ENCODE data around the gene DEPP1. TPM values are rescaled to one million over a fixed set of nuclear protein-coding genes. Genes with fewer than 3 reads are reported as not detected.

DEPP1 gene
- total and polyA plus RNA-seq, 2 donors (not counting 3 experiments of a cell fraction or from before 2014, with no cell fraction given), result 364 to 951 TPM

DNA sequence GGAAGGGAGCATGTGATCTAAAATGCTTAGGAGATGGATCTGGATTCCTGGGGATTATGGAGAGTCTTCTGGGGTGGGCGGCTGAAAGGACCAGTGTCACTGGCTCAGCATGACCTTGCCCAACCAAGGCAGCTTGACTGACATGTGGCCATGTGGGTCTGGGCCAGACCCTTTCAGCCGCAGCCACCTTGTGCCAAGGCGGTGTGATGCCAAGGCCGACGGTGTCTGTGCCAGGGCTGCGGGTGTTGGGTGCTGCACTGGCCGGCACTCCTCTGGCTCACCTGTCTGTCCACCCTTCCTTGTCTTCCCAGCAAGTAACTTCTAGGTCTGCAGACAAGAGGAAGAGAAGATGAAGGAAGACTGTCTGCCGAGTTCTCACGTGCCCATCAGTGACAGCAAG is 8.8 kb downstream of the DEPP1 start:
- POLR2A ChIA-PET, result no interaction called here
- CTCF ChIA-PET, result no interaction called here
- Histone ChIP-seq H3K4me1 (ENCODE audit: control insufficient read depth, extremely low read depth, insufficient read depth, low read length) (peaks cover 3% of the 10 kb centered on the region), H3K9me1 (replicated peaks; ENCODE audit: control insufficient read depth, extremely low read depth, insufficient read depth, low read length) (no peaks in the 10 kb centered on the region), H3K4me2 (ENCODE audit: insufficient read depth, low read length) (no peak overlapping the region), H3K9me3 (replicated peaks; ENCODE audit: control insufficient read depth, insufficient read depth, low read length) (no peaks in the 10 kb centered on the region), H3K27me3 (ENCODE audit: control insufficient read depth in 2 of 2, insufficient read depth in 2 of 2, low read length in 2 of 2) (no peaks in the 10 kb centered on the region), H3K36me3 (ENCODE audit: control insufficient read depth in 2 of 2, extremely low read depth in 1 of 2, insufficient read depth in 2 of 2, low read length in 2 of 2) (no peaks in the 10 kb centered on the region), H3K27ac (ENCODE audit: insufficient read depth, low read depth, low read length) (no peak overlapping the region), H3K79me2 (ENCODE audit: control insufficient read depth, insufficient read depth, low read length) (no peaks in the 10 kb centered on the region), H3K9ac (replicated peaks; ENCODE audit: extremely low read depth, insufficient read depth, low read length) (no peak overlapping the region), H2AFZ (ENCODE audit: low read depth, low read length) (no peak overlapping the region), H4K20me1 (replicated peaks; ENCODE audit: control insufficient read depth, extremely low read depth, insufficient read depth, low read length) (no peaks in the 10 kb centered on the region), H3K4me3 (replicated peaks in 1 of 3; ENCODE audit: insufficient read depth in 1 of 3, low read depth in 1 of 3, low read length in 3 of 3) (no peak overlapping the region)
- no TSS peak for BruUV-seq (replicated peaks)
- intact Hi-C loops (cut with micrococcal nuclease) (loop anchor here (10.0 kb wide), 1 partner anchor 1295 kb away; no protein-coding TSS in a partner anchor), dilution Hi-C loops (cut with MboI; ENCODE audit: extremely low pct_ligation_motif_present, low sequenced_read_pairs) (no loop called here)
- no peak for DNase-seq (ENCODE audit: low read depth, low spot score)
- TF ChIP-seq EZH2 (IDR thresholded peaks at IDR 0.05; ENCODE audit: borderline replicate concordance, low read depth, low read length, severe bottlenecking) (no peak), POLR2AphosphoS5 (IDR thresholded peaks at IDR 0.05; ENCODE audit: insufficient read depth, low read depth, low read length) (no peak), GATA2 (IDR thresholded peaks at IDR 0.05; ENCODE audit: insufficient read depth, insufficient read length, low read depth, low read length) (no peak)
- FAIRE-seq, result no peak

DNA sequence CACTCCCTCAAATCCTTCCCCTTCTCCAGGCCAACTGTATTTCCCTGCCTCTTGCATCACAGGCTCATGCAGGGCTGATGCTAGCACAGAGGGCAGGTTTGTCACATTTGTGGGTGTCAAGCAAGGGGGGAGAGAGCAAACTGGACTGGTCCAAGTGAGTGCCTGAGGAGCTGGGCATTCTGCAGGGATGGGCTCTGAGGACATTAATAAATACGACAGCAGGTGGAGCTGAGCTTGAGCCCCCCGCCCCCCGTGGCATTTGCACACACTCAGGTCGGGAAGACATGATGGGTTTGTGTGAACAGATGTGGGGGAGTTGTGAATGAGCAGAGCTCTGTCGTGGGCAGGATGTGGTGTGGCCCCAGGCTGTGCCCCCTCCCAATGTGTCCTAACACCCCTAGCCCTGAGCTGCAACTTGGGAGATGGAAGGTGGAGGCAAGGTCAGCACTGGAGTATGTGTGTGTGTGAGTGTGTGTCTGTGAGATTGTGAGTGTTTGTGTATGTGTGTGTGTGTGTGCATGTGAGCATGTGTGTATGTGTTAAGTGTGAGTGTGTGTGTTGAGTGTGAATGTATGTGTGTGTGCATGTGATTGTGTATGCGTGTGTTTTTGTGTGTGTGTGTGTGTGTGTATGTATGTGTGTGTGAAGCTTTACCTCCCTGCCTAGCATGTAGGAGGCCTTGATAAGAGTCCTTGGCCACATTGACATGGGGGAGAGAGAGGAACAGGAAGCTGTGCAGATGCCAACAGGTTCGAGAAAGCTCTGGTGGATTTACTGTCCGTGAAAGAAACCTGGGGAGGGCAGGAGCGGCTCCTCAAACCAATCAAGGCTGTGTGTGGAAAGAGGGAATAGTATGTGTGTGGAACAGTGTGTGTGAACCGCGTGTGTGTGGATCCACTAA is 9.9 kb downstream of the DEPP1 start:
- Histone ChIP-seq H3K9ac (replicated peaks; ENCODE audit: extremely low read depth, insufficient read depth, low read length) (no peak overlapping the region), H2AFZ (ENCODE audit: low read depth, low read length) (no peak overlapping the region), H3K27ac (ENCODE audit: insufficient read depth, low read depth, low read length) (no peak overlapping the region), H3K9me1 (replicated peaks; ENCODE audit: control insufficient read depth, extremely low read depth, insufficient read depth, low read length) (no peaks in the 10 kb centered on the region), H3K36me3 (ENCODE audit: control insufficient read depth in 2 of 2, extremely low read depth in 1 of 2, insufficient read depth in 2 of 2, low read length in 2 of 2) (no peaks in the 10 kb centered on the region), H3K4me1 (ENCODE audit: control insufficient read depth, extremely low read depth, insufficient read depth, low read length) (no peaks in the 10 kb centered on the region), H3K79me2 (ENCODE audit: control insufficient read depth, insufficient read depth, low read length) (no peaks in the 10 kb centered on the region), H3K4me3 (replicated peaks in 1 of 3; ENCODE audit: insufficient read depth in 1 of 3, low read depth in 1 of 3, low read length in 3 of 3) (no peak overlapping the region), H3K27me3 (ENCODE audit: control insufficient read depth in 2 of 2, insufficient read depth in 2 of 2, low read length in 2 of 2) (no peaks in the 10 kb centered on the region), H4K20me1 (replicated peaks; ENCODE audit: control insufficient read depth, extremely low read depth, insufficient read depth, low read length) (no peaks in the 10 kb centered on the region), H3K4me2 (ENCODE audit: insufficient read depth, low read length) (no peak overlapping the region), H3K9me3 (replicated peaks; ENCODE audit: control insufficient read depth, insufficient read depth, low read length) (no peaks in the 10 kb centered on the region)
- dilution Hi-C loops (cut with MboI; ENCODE audit: extremely low pct_ligation_motif_present, low sequenced_read_pairs), result no loop called here
- no TSS peak for BruUV-seq (replicated peaks)
- intact Hi-C loops (cut with micrococcal nuclease), result no loop called here
- DNase-seq (ENCODE audit: low read depth, low spot score) (no peak), FAIRE-seq (no peak)
- CTCF ChIA-PET, result interaction anchor here (1.3 kb wide), 1 partner anchor 35 kb away, joined by 5 read pairs; no protein-coding TSS in a partner anchor
- TF ChIP-seq POLR2AphosphoS5 (IDR thresholded peaks at IDR 0.05; ENCODE audit: insufficient read depth, low read depth, low read length) (no peak), POLR2A (IDR thresholded peaks at IDR 0.05; ENCODE audit: low read depth, low read length) (no peak), FOS (IDR thresholded peaks at IDR 0.05; ENCODE audit: borderline replicate concordance, insufficient read depth, low read length) (no peak), MYC (IDR thresholded peaks at IDR 0.05; ENCODE audit: low read depth, low read length) (no peak), GATA2 (IDR thresholded peaks at IDR 0.05; ENCODE audit: insufficient read depth, insufficient read length, low read depth, low read length) (no peak), EZH2 (IDR thresholded peaks at IDR 0.05; ENCODE audit: borderline replicate concordance, low read depth, low read length, severe bottlenecking) (no peak), JUN (IDR thresholded peaks at IDR 0.05; ENCODE audit: borderline replicate concordance, insufficient read depth, insufficient read length, low read depth) (no peak)
- TF ChIP-seq, protein P1, sequence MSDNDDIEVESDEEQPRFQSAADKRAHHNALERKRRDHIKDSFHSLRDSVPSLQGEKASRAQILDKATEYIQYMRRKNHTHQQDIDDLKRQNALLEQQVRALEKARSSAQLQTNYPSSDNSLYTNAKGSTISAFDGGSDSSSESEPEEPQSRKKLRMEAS (IDR thresholded peaks at IDR 0.05; ENCODE audit: insufficient read depth, insufficient read length), result no peak
- TF ChIP-seq, protein P2, sequence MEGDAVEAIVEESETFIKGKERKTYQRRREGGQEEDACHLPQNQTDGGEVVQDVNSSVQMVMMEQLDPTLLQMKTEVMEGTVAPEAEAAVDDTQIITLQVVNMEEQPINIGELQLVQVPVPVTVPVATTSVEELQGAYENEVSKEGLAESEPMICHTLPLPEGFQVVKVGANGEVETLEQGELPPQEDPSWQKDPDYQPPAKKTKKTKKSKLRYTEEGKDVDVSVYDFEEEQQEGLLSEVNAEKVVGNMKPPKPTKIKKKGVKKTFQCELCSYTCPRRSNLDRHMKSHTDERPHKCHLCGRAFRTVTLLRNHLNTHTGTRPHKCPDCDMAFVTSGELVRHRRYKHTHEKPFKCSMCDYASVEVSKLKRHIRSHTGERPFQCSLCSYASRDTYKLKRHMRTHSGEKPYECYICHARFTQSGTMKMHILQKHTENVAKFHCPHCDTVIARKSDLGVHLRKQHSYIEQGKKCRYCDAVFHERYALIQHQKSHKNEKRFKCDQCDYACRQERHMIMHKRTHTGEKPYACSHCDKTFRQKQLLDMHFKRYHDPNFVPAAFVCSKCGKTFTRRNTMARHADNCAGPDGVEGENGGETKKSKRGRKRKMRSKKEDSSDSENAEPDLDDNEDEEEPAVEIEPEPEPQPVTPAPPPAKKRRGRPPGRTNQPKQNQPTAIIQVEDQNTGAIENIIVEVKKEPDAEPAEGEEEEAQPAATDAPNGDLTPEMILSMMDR (IDR thresholded peaks at IDR 0.05; ENCODE audit: extremely low read depth in 1 of 2, insufficient read depth in 1 of 2, low read depth in 1 of 2, low read length in 2 of 2), result no peak
- POLR2A ChIA-PET, result interaction anchor here (1.4 kb wide), 1 partner anchor 9 kb away, joined by 5 read pairs; the partner anchor contains the start of gene DEPP1
